RWPE2 (cell line): ENCODE results near the gene PRRC2B.

Experiments used
- ATAC-seq: fragments of 200-7000 bp; cut with Tn5 transposase; 3 replicates; pipeline ENCODE4 v1.9.1; 2021; ENCODE audit warnings: low read depth
- DNase-seq: peaks from one replicate; pipeline ENCODE4 v3.0.0-alpha.2; 2020; ENCODE audit warnings: low spot score
- H3K27ac ChIP-seq: fragments of 450-650 bp; 2 replicates; pipeline ENCODE4 v1.5.1; 2017; ENCODE audit warnings: mild to moderate bottlenecking; ENCODE audit not compliant: poor library complexity, severe bottlenecking
- H3K27me3 ChIP-seq: fragments of 250-450 bp; sonication (Bioruptor Pico); 2 replicates; pipeline ENCODE4 v1.5.1; 2021; ENCODE audit warnings: mild to moderate bottlenecking, moderate library complexity; ENCODE audit not compliant: insufficient read depth, poor library complexity, severe bottlenecking
- H3K36me3 ChIP-seq: fragments of 250-450 bp; sonication (Bioruptor Pico); 2 replicates; pipeline ENCODE4 v1.5.1; 2020; ENCODE audit warnings: low read depth, mild to moderate bottlenecking, moderate library complexity
- H3K4me1 ChIP-seq: fragments of 250-450 bp; sonication (Bioruptor Pico); 2 replicates; pipeline ENCODE4 v1.5.1; 2021; ENCODE audit warnings: mild to moderate bottlenecking, moderate library complexity; ENCODE audit not compliant: insufficient read depth, poor library complexity, severe bottlenecking
- H3K4me3 ChIP-seq: fragments of 250-450 bp; sonication (Bioruptor Pico); 2 replicates; pipeline ENCODE4 v1.5.1; 2021; ENCODE audit warnings: mild to moderate bottlenecking, moderate library complexity; ENCODE audit not compliant: severe bottlenecking
- H3K9me3 ChIP-seq: fragments of 250-450 bp; sonication (Bioruptor Pico); 2 replicates; pipeline ENCODE4 v1.5.1; 2021; ENCODE audit warnings: mild to moderate bottlenecking, moderate library complexity; ENCODE audit not compliant: severe bottlenecking
- CTCF ChIP-seq: fragments of 450-650 bp; IDR thresholded peaks from one replicate; pipeline ENCODE4 v1.5.1; 2017; ENCODE audit warnings: mild to moderate bottlenecking, moderate library complexity; ENCODE audit not compliant: poor library complexity, severe bottlenecking

PRRC2B gene

GRCh38 chr9:131429121-131430012 is 35.5 kb downstream of the PRRC2B start:
- Histone ChIP-seq H3K27ac (no peak overlapping the region), H3K4me1 (peaks cover 14% of the 10 kb centered on the region), H3K4me3 (no peak overlapping the region), H3K36me3 (peaks cover 62% of the 10 kb centered on the region), H3K9me3 (no peaks in the 10 kb centered on the region), H3K27me3 (no peaks in the 10 kb centered on the region)
- ATAC-seq (no peak), DNase-seq (no peak)
- TF ChIP-seq CTCF: no peak

- peaks cover 14% of the 10 kb centered on the region for H3K4me1 ChIP-seq
- peak; percentile 2 for DNase-seq
- H3K36me3 ChIP-seq: peaks cover 82% of the 10 kb centered on the region
Measured at GRCh38 chr9:131432050-131432449, 38.2 kb downstream of the PRRC2B start.

GRCh38 chr9:131432597-131433301 is 38.9 kb downstream of the PRRC2B start:
- Histone ChIP-seq H3K36me3 (peaks cover 88% of the 10 kb centered on the region), H3K27ac (peak overlapping the region; percentile 17), H3K4me1 (peaks cover 14% of the 10 kb centered on the region), H3K4me3 (no peak overlapping the region), H3K27me3 (no peaks in the 10 kb centered on the region), H3K9me3 (no peaks in the 10 kb centered on the region)
- ATAC-seq: peak; percentile 62; the same call in 2 of the 3 replicates
- DNase-seq: no peak
- TF ChIP-seq CTCF: no peak

More at GRCh38 chr9:131432050-131432449, 38.2 kb downstream of the PRRC2B start:
- peak overlapping the region; percentile 17 for H3K27ac ChIP-seq
- H3K4me3 ChIP-seq: no peak overlapping the region
- H3K9me3 ChIP-seq: no peaks in the 10 kb centered on the region
- ATAC-seq: peak; percentile 50; the same call in 2 of the 3 replicates
- no peak for TF ChIP-seq CTCF
- H3K27me3 ChIP-seq: no peaks in the 10 kb centered on the region

- peak overlapping the region; percentile 17 for H3K27ac ChIP-seq
- H3K4me1 ChIP-seq: peaks cover 14% of the 10 kb centered on the region
- H3K36me3 ChIP-seq: peaks cover 88% of the 10 kb centered on the region
- H3K4me3 ChIP-seq: no peak overlapping the region
- TF ChIP-seq CTCF: no peak
- peak; percentile 34 for DNase-seq
- H3K9me3 ChIP-seq: no peaks in the 10 kb centered on the region
- peak; percentile 8; the same call in 1 of the 3 replicates for ATAC-seq
- H3K27me3 ChIP-seq: no peaks in the 10 kb centered on the region
Measured at GRCh38 chr9:131433302-131433854, 39.5 kb downstream of the PRRC2B start.
